ENCODE results near the gene FANCC.
A peak's percentile ranks its signal among the peaks of the same experiment; 100 is the strongest.

FANCC gene

GRCh38 chr9:95317119-95317892 is at the start of gene FANCC:
Gene FANCC (minus strand): TSS chr9:95317709. CDS start chr9:95249291, 68,418 bp downstream.
- DNase-seq (ENCODE audit: low read depth) = peak; percentile 81

GRCh38 chr9:95366731-95367325 is 49.3 kb upstream of the FANCC start:
- DNase-seq (ENCODE audit: low read depth) = no peak

- DNase-seq (ENCODE audit: low read depth) = no peak
Measured at GRCh38 chr9:95365766-95366165, 48.3 kb upstream of the FANCC start.

GRCh38 chr9:95363051-95363841 is 45.7 kb upstream of the FANCC start:
- no peak for DNase-seq (ENCODE audit: low read depth)

GRCh38 chr9:95360866-95361265 is 43.4 kb upstream of the FANCC start:
- no peak for DNase-seq (ENCODE audit: low read depth)

- DNase-seq (ENCODE audit: low read depth) = no peak
Measured at GRCh38 chr9:95357316-95357715, 39.8 kb upstream of the FANCC start.

- no peak for DNase-seq (ENCODE audit: low read depth)
Measured at GRCh38 chr9:95355500-95355899, 38.0 kb upstream of the FANCC start.

GRCh38 chr9:95351051-95351450 is 33.5 kb upstream of the FANCC start:
- no peak for DNase-seq (ENCODE audit: low read depth)

GRCh38 chr9:95350266-95350665 is 32.8 kb upstream of the FANCC start:
- DNase-seq (ENCODE audit: low read depth) = no peak

GRCh38 chr9:95349091-95350038 is 31.9 kb upstream of the FANCC start:
- no peak for DNase-seq (ENCODE audit: low read depth)

GRCh38 chr9:95346021-95346420 is 28.5 kb upstream of the FANCC start:
- no peak for DNase-seq (ENCODE audit: low read depth)

- DNase-seq (ENCODE audit: low read depth) = no peak
Measured at GRCh38 chr9:95344735-95345325, 27.3 kb upstream of the FANCC start.

- DNase-seq (ENCODE audit: low read depth) = no peak
Measured at GRCh38 chr9:95343725-95344287, 26.3 kb upstream of the FANCC start.

- no peak for DNase-seq (ENCODE audit: low read depth)
Measured at GRCh38 chr9:95342571-95342970, 25.1 kb upstream of the FANCC start.

- no peak for DNase-seq (ENCODE audit: low read depth)
Measured at GRCh38 chr9:95341293-95341962, 23.9 kb upstream of the FANCC start.

- DNase-seq (ENCODE audit: low read depth) = no peak
Measured at GRCh38 chr9:95338243-95338642, 20.7 kb upstream of the FANCC start.

GRCh38 chr9:95336281-95336680 is 18.8 kb upstream of the FANCC start:
- peak; percentile 23 for DNase-seq (ENCODE audit: low read depth)

GRCh38 chr9:95333426-95333825 is 15.9 kb upstream of the FANCC start:
- no peak for DNase-seq (ENCODE audit: low read depth)

GRCh38 chr9:95332860-95333259 is 15.4 kb upstream of the FANCC start:
- no peak for DNase-seq (ENCODE audit: low read depth)

- DNase-seq (ENCODE audit: low read depth) = no peak
Measured at GRCh38 chr9:95330720-95331404, 13.4 kb upstream of the FANCC start.

Data from activated T-cell treated with anti-CD3 and anti-CD28 coated beads for 1 hour (primary cell).